Subcutaneous adipose tissue (tissue), 4 donors: ENCODE data around the gene ZNF618. TPM values are rescaled to one million over a fixed set of nuclear protein-coding genes. Genes with fewer than 3 reads are reported as not detected.

Experiments
- CTCF ChIP-seq: fragments of 450-650 bp; IDR thresholded peaks from one replicate; pipeline ENCODE4 v1.5.1; 2016; ENCODE audit warnings: low read depth, mild to moderate bottlenecking, control low read depth, antibody characterized with exemption, moderate library complexity
- total RNA-seq, 4 donors: library from RNA; depleted of rRNA; stranded (reverse); fragments of >200 nt; gene quantifications; one replicate each; pipeline ENCODE4 v1.1.0, GENCODE V29; 2016

ZNF618 gene
- total RNA-seq, 4 donors from 2014 or later: 3.7 to 7.7 (median 4.4) TPM

- TF ChIP-seq CTCF: no peak
Observed at GRCh38 chr9:114031037-114031630, 155.0 kb downstream of the ZNF618 start.

DNA sequence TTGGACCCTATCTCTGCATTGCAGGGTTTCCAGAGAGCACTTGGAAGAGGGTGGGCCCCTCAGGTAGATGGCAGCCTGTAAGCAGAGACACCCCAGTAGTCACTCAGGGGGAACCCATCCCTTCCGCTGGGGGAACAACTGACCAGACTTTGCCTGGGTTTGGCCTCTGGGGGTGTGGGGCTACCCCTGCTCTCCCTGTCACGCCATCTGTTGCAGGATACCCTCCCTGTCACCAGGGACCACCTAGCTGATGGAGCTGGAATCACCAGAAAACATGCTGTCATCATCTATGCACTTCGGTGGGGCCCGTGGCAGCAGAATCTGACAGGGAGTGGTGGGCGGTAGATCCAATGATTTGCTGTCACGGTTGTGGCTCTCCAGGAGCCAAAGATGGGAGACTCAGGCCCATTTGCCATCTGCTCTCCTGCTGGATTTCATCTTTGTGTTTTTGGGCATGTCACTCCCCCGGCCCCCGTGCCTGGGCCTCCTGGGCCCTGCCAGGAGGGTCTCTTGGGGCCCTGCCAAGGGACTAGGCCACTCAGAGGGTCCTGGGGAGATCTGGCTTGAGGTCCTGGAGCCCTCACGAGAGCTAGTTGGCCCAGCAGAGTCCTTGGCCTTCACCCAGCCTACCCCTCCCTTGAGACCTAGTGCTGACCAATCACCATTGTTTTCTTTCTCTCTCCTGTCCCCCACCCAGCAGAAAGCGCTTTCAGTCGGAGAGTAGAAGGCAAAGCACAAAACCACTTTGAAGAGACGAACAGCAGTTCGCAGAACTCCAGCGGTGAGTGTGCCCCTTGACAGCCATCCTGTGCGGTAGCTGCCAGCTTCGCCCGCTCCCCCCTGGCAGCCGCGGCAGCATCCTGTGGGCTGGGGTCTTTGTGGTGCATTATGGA, 156.1 kb downstream of the ZNF618 start:
- TF ChIP-seq CTCF: no peak

GRCh38 chr9:114033397-114034103, 157.4 kb downstream of the ZNF618 start:
- TF ChIP-seq CTCF: no peak

DNA sequence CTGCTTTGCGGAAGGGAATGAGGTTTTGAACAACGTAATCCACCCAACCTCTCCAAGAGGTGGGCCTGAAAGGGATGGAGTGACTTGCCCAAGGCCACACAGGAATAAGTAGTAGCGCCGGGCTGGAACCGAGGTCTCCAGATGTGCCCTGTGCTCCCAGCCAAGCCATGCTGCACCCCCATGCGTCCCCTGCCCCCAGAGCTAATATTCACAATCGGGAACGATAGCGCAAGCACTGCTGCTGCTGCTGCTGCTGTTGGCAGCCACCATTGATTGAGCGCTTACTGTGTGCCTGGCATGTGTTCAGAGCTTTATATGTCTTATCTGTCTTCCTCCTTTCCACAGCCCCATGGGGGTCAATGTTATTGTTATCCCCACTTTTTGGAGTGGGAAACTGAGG, 158.1 kb downstream of the ZNF618 start:
- no peak for TF ChIP-seq CTCF

DNA sequence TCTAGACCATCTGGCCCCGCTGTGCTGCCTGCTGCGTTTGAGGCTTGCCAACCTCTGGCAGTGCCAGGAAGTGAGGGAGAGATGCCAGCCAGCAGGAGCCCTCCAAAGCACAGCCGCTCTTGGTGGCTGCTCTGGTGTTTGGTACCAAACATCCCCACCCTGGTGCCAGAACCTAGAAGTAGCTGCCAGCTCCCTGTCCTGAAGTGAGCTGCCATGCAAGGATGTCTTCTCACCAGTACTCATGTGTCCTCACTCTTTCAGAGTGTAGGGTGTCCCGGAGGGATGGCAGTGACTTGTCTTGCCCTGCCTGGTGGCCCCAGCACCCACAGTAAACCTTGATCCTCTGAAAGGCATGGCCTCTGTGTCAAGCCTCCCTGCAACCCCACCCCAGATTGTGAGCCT, 158.6 kb downstream of the ZNF618 start:
- no peak for TF ChIP-seq CTCF

DNA sequence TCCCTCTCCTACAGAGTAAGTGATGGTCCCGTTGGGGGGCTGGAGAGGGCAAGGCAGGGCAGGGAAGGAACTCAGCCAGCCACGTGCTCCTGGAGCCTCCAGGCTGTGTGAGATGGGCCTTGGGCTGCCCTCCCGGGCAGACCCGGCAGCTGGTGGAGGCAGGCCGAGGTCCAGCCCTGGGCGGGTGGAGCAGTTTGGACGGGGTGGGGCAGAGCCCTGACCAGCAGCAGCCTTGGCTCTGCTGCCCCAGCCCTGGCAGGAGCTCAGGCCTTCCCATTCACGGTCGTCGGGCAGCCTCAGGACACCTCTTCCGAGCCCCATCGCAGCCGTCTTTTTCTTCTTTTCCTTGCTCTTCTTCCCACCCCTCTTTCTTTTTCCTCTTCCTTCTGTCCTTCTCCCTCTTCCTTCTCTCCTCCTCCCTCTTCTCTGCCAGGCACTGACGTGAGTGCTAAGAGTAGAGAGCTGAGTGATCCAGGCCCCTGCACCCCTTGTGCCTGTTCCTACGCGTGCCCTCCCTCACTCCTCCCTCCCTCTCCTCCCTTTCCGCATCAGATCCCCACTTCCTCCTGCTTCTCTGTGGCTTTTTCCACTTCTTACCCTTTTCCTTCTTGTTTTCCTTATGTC, 159.2 kb downstream of the ZNF618 start:
- no peak for TF ChIP-seq CTCF
